Hematopoietic multipotent progenitor cell treated with erythropoietin and hydrocortisone succinate and interleukin-3 and kit ligand, for 17 days (in vitro differentiated cells): ENCODE measurements around the gene HSPB6.
"Not testable (repeated sequence)": the region's sequence is repeated elsewhere in the genome, so short reads cannot be mapped to it uniquely, and the experiment has no call there.

Experiments used
- DNase-seq: peaks from one replicate; pipeline ENCODE4 v3.0.0-alpha.2; 2015; ENCODE audit warnings: low spot score

HSPB6 gene

GRCh38 chr19:35731779-35732405, 24.9 kb downstream of the HSPB6 start:
- no peak for DNase-seq

- DNase-seq, result no peak
These were observed 25.5 kb downstream of the HSPB6 start for GRCh38 chr19:35731353-35731752.

DNA sequence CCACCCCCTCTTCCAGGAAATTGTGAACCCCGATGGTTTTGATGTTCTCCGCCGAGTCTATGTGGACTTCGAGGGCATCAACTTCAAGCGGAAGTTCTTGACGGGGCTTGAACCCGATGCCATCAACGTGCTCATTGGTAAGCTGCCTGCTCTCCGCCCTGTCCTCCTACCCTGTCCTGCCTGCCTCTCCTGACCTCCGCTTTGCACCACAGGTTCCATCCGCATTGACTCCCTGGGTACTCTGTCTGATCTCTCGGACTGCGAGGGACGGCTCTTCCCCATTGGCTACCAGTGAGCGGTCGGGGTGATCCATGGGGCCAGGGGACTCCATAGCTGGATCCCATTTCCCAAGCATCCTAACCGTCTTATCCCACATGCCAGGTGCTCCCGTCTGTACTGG, 26.5 kb downstream of the HSPB6 start:
- no peak for DNase-seq

GRCh38 chr19:35729763-35730162, 27.1 kb downstream of the HSPB6 start:
- DNase-seq, result no peak

- DNase-seq, result no peak
These were observed 27.8 kb downstream of the HSPB6 start for GRCh38 chr19:35729021-35729420.

- no peak for DNase-seq
These were observed 28.7 kb downstream of the HSPB6 start for GRCh38 chr19:35727956-35728706.

GRCh38 chr19:35727053-35727955, 29.5 kb downstream of the HSPB6 start:
- DNase-seq, result no peak

DNA sequence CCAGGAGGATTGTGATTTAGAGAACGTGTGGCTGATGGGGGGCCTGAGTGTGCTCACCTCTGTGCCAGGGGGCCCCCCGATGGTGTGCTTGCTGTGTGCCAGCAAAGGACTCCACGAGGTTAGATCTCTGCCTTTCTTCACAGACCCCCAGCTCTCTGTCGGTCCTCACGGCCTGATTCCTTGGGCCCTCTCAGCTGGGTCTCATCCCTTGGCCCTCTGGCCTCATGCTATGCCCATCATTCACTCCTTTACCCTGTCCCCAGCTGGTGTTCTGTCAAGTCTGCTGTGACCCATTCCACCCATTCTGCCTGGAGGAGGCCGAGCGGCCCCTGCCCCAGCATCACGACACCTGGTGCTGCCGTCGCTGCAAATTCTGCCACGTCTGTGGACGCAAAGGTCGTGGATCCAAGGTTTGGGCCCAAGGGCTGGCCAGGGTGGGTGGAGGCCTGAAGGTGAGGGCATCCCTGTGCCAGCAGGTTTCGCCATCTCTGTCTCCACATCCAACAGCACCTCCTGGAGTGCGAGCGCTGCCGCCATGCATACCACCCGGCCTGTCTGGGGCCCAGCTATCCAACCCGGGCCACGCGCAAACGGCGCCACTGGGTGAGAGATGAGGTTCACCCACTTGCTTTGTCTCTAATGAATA, 31.5 kb downstream of the HSPB6 start:
- no peak for DNase-seq

- no peak for DNase-seq
These were observed 32.3 kb downstream of the HSPB6 start for GRCh38 chr19:35724560-35724959.

GRCh38 chr19:35724132-35724531, 32.7 kb downstream of the HSPB6 start:
- not testable (repeated sequence) for DNase-seq

GRCh38 chr19:35723671-35724070, 33.2 kb downstream of the HSPB6 start:
- DNase-seq, result no peak

DNA sequence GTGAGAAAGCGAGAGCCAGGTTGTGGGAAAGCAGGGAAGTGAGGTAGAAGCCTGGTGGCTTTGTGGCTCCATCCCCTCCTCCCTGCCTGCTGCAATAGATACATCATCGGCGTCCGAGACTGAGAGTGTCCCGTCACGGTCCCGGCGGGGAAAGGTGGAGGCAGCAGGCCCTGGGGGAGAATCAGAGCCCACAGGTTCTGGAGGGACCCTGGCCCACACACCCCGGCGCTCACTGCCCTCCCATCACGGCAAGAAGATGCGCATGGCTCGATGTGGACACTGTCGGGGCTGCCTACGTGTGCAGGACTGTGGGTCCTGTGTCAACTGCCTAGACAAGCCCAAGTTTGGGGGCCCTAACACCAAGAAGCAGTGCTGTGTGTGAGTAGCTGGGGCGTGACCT, 33.9 kb downstream of the HSPB6 start:
- DNase-seq, result no peak

DNA sequence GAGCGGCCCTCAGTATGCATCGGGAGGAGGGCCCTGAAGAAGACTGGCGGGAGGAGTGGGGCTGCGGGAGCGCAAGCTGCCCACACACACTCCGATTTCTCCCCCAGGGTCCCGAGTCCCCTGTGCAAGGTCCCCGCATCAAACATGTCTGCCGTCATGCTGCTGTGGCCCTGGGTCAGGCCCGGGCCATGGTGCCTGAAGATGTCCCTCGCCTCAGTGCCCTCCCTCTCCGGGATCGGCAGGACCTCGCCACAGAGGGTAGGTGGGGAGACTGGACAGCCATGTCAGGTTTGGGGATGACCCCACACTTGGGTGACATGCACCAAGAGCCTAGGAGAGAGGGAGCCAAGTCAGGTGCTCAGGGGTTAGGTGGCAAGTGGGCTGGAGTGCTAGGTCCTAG, 34.4 kb downstream of the HSPB6 start:
- DNase-seq, result no peak

DNA sequence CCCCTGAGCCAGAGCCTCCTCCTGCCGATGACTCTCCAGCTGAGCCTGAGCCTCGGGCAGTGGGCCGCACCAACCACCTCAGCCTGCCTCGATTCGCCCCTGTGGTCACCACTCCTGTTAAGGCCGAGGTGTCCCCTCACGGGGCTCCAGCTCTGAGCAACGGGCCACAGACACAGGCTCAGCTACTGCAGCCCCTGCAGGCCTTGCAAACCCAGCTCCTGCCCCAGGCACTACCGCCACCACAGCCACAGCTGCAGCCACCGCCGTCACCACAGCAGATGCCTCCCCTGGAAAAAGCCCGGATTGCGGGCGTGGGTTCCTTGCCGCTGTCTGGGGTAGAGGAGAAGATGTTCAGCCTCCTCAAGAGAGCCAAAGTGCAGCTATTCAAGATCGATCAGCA, 35.5 kb downstream of the HSPB6 start:
- DNase-seq, result no peak

GRCh38 chr19:35720648-35721047, 36.2 kb downstream of the HSPB6 start:
- DNase-seq, result no peak

- no peak for DNase-seq
These were observed 36.7 kb downstream of the HSPB6 start for GRCh38 chr19:35720163-35720524.

DNA sequence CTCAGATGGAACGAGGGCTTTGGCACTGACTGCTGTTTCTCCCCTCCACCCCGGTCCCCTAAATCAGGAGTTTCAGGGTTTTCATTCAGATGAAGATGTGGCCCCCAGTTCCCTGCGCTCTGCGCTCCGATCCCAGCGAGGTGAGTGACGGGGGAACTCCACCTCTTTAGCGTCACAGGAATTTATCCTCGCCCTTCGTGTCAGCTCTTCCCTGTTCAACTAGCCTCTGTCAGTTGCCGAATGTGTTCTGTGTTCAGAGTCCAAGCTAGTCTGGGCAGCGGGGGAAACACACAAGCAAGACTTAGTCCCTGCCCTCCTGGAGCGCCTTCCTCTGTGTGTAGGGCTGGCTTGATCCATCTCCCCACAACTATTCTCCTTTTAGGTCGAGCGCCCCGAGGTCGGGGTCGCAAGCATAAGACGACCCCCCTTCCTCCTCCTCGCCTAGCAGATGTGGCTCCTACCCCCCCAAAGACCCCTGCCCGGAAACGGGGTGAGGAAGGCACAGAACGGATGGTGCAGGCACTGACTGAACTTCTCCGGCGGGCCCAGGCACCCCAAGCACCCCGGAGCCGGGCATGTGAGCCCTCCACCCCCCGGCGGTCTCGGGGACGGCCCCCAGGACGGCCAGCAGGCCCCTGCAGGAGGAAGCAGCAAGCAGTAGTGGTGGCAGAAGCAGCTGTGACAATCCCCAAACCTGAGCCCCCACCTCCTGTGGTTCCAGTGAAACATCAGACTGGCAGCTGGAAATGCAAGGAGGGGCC, 37.2 kb downstream of the HSPB6 start:
- DNase-seq, result no peak

- DNase-seq, result peak; percentile 39
These were observed 38.3 kb downstream of the HSPB6 start for GRCh38 chr19:35718345-35719041.

DNA sequence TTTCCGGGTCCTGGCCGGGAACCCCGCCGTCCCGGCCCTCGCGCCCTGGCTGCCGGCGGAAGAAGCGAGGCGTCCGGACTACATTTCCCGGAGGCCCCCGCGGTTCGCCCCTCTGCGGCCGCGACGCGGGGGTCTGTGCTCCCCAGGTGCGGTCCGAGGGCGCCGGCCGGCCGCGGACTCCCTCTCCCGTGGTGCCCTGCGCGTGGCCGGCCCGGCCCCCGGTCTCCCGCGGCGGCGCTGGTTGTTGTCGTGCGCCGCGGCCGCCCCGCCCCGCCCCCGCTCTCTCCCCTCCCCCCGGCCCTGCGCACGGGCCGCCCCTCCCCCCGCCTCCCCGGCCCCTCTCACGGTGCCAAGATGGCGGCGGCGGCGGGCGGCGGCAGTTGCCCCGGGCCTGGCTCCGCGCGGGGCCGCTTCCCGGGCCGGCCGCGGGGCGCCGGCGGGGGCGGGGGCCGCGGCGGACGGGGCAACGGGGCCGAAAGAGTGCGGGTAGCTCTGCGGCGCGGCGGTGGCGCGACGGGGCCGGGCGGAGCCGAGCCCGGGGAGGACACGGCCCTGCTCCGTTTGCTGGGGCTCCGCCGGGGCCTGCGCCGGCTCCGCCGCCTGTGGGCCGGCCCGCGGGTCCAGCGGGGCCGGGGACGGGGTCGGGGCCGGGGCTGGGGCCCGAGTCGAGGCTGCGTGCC, 39.0 kb downstream of the HSPB6 start, which contains the start of gene KMT2B:
Gene KMT2B, plus strand, starts transcription at position 339 of the 680 bp plus-strand sequence. Its CDS starts 16 bp downstream, at position 355.
- peak; percentile 87 for DNase-seq
